Activated T-cell treated with anti-CD3 and anti-CD28 coated beads, Interleukin-2, amount 50 U/mL, for 72 hours (primary cell): ENCODE measurements around the gene AVPR2. TPM values are rescaled to one million over a fixed set of nuclear protein-coding genes. Genes with fewer than 3 reads are reported as not detected.

Source experiments
- ATAC-seq, 2 donors: fragments of 150-1000 bp; cut with Tn5 transposase; replicated peaks in 1 of 2; 2 replicates each; pipeline ENCODE4 v1.10.0; 2021; ENCODE audit warnings: moderate library complexity in 2 of 2, mild to moderate bottlenecking in 1 of 2
- DNase-seq, 2 donors: peaks; one replicate each; pipeline ENCODE4 v3.0.0; 2021 to 2022; ENCODE audit warnings: mixed read lengths in 1 of 2
- H3K27ac Mint-ChIP-seq: one replicate; pipeline ENCODE4 v1.8.0; 2022; ENCODE audit warnings: mild to moderate bottlenecking, moderate library complexity, mixed read lengths
- H3K27me3 Mint-ChIP-seq: one replicate; pipeline ENCODE4 v1.8.0; 2022; ENCODE audit warnings: low read depth, mixed read lengths
- H3K36me3 Mint-ChIP-seq, 2 donors: one replicate each; pipeline ENCODE4 v1.8.0; 2022; ENCODE audit warnings: mixed read lengths in 2 of 2, mild to moderate bottlenecking in 1 of 2; ENCODE audit not compliant: insufficient read depth in 2 of 2
- H3K4me1 Mint-ChIP-seq: one replicate; pipeline ENCODE4 v1.8.0; 2022; ENCODE audit warnings: low read depth, mixed read lengths
- H3K4me3 Mint-ChIP-seq, 2 donors: one replicate each; pipeline ENCODE4 v1.8.0; 2022; ENCODE audit warnings: mild to moderate bottlenecking in 2 of 2, mixed read lengths in 2 of 2, moderate library complexity in 2 of 2
- H3K9me3 Mint-ChIP-seq, 2 donors: one replicate each; pipeline ENCODE4 v1.8.0; 2022; ENCODE audit warnings: mixed read lengths in 2 of 2
- total RNA-seq, 2 donors: library from RNA; stranded (reverse); gene quantifications; one replicate each; pipeline ENCODE4 v1.2.3, GENCODE V29; 2022

AVPR2 gene
- total RNA-seq, 2 donors from 2014 or later: not detected

DNA sequence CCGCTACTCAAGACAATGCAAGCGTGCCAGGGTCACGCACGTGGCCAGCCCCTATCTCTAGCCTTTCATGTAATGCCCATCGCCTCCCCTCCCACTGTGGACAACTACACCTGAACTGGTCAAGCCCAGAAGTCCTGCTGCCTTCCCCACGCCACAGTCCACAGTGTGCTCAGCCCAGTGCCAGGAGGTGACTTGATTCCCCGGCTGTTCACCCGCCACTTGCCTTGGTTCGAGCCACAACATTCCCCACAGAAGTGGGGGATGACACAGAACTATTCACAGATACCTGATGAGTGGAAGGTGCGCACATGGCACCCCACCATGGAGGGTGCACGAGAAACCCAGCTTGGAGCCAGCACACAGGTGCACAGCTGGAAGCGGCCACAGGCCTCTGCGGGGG, 14.8 kb downstream of the AVPR2 start:
- H3K4me1 Mint-ChIP-seq: peaks cover 26% of the 10 kb centered on the region
- H3K27me3 Mint-ChIP-seq: peaks cover 5% of the 10 kb centered on the region
- peaks cover 4 to 10% of the 10 kb centered on the region in 2 donors for H3K36me3 Mint-ChIP-seq
- DNase-seq (no peak), ATAC-seq (no peak)
- no peaks in the 10 kb centered on the region for H3K9me3 Mint-ChIP-seq
- H3K4me3 Mint-ChIP-seq: no peak overlapping the region
- H3K27ac Mint-ChIP-seq: no peak overlapping the region

GRCh38 chrX:153920546-153920945, 16.1 kb downstream of the AVPR2 start:
- Mint-ChIP-seq H3K9me3 (no peaks in the 10 kb centered on the region), H3K27ac (no peak overlapping the region), H3K4me1 (peaks cover 34% of the 10 kb centered on the region), H3K36me3 (peaks cover 4 to 14% of the 10 kb centered on the region in 2 donors), H3K4me3 (no peak overlapping the region), H3K27me3 (peaks cover 5% of the 10 kb centered on the region)
- ATAC-seq: no peak
- DNase-seq: no peak

GRCh38 chrX:153921070-153921469, 16.6 kb downstream of the AVPR2 start:
- Mint-ChIP-seq H3K27ac (no peak overlapping the region), H3K9me3 (no peaks in the 10 kb centered on the region), H3K4me3 (no peak overlapping the region), H3K4me1 (peaks cover 34% of the 10 kb centered on the region), H3K27me3 (peaks cover 5% of the 10 kb centered on the region), H3K36me3 (peaks cover 6 to 14% of the 10 kb centered on the region in 2 donors)
- DNase-seq (no peak), ATAC-seq (no peak)

- ATAC-seq (no peak), DNase-seq (no peak)
- peaks cover 5% of the 10 kb centered on the region for H3K27me3 Mint-ChIP-seq
- H3K27ac Mint-ChIP-seq: no peak overlapping the region
- H3K4me3 Mint-ChIP-seq: peak overlapping the region; percentile 90 to 96
- peaks cover 38% of the 10 kb centered on the region for H3K4me1 Mint-ChIP-seq
- no peaks in the 10 kb centered on the region for H3K9me3 Mint-ChIP-seq
- H3K36me3 Mint-ChIP-seq: peaks cover 5 to 12% of the 10 kb centered on the region in 2 donors
Observed at GRCh38 chrX:153921511-153922446, 17.3 kb downstream of the AVPR2 start.

GRCh38 chrX:153922932-153923857, 18.7 kb downstream of the AVPR2 start:
- peaks cover 5% of the 10 kb centered on the region for H3K27me3 Mint-ChIP-seq
- ATAC-seq: no peak
- H3K9me3 Mint-ChIP-seq: no peaks in the 10 kb centered on the region
- peak overlapping the region; percentile 82 for H3K27ac Mint-ChIP-seq
- DNase-seq: peak; percentile 38 to 41
- H3K4me1 Mint-ChIP-seq: peaks cover 49% of the 10 kb centered on the region
- H3K36me3 Mint-ChIP-seq: peaks cover 5 to 10% of the 10 kb centered on the region in 2 donors
- peak overlapping the region; percentile 90 to 96 for H3K4me3 Mint-ChIP-seq

DNA sequence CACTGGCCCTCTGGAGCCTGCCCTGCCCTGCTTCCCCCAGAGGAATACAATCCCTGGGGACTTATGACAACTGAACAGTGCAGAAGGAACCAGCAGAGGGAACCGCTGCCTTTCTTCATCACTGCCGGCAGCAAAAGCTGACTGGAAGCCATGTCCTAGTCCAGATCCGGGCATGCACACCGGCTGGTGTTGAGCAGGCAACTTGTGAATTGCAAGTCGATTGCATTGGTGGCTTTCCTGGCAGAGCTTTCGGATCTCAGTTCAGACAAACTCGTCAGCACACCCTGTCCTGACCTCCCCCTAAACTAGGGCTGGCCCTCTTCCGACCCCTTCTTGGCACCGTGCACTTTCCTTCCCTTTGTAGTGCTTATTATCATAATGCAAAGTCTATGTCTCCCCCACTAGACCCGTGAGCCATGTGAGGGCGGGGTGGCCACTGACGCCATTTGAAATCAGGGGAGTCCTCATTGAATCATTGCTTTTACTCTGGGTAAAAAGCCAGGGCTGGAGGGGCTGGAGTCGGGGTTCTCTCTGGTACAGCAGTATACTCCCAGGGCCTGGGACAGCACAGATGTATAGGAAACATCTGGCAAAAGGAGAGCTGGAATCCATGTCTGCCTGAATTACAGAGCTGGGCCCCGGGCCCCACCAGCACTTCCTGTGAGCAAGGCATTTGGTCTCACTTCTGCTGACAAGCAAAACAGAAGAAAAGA, 19.8 kb downstream of the AVPR2 start:
- H3K4me1 Mint-ChIP-seq: peaks cover 60% of the 10 kb centered on the region
- no peaks in the 10 kb centered on the region for H3K9me3 Mint-ChIP-seq
- H3K27ac Mint-ChIP-seq: peak overlapping the region; percentile 82
- peaks cover 3% of the 10 kb centered on the region for H3K27me3 Mint-ChIP-seq
- DNase-seq (peak; percentile 36 to 46), ATAC-seq (no peak)
- peaks cover 5% of the 10 kb centered on the region in 2 donors for H3K36me3 Mint-ChIP-seq
- peak overlapping the region; percentile 90 to 96 for H3K4me3 Mint-ChIP-seq

- DNase-seq: no peak
- Mint-ChIP-seq H3K27me3 (no peaks in the 10 kb centered on the region), H3K4me3 (peak overlapping the region; percentile 90 to 96), H3K36me3 (peaks cover 2 to 4% of the 10 kb centered on the region in 2 donors), H3K4me1 (peaks cover 65% of the 10 kb centered on the region), H3K9me3 (no peaks in the 10 kb centered on the region), H3K27ac (peak overlapping the region; percentile 88)
- ATAC-seq: no peak
Observed at GRCh38 chrX:153925387-153925738, 20.9 kb downstream of the AVPR2 start.

DNA sequence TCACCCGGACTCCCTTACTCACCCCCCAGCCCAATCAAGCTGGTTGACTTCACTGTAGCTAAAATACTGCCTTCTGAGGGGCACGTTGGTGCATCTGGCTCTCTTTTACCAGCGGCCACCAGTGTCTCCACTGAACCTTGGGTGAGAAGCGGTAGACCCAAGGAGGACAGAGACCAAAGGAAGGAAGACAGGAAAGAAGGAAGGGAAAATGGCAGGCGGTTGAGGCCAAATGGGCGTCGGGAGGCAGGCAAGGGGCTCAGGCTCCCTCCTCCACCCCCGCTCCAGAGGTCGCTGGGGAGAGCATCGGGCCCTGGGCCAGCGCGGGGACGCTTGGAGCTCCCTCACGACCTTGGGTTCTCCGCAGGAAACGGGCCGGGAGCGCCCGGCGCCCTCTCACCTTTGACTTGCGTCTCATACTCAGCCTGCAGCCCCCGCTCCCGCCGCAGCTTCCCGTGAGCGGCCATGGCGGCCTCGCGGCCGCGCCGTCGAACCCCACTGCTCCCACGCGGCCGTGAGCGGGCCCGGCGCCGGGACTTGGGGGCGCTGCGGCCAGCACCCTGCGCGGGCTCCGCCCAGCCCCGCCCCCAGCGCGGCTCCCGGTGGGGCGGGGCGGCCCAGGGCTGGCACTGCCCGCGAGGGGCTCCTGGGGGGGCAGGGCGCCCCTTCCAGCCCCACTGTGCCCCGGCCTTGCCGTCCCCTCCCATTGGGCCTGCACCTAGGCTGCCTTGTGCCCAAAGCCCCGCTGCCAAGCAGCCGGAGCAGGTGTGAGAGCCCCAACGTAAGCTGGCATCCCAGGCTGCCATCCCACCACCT, 21.5 kb downstream of the AVPR2 start, which contains the start of gene ARHGAP4:
Gene ARHGAP4, minus strand, starts transcription at position 526 of the 813 bp plus-strand sequence. Its CDS starts 62 bp downstream, at position 464.
- H3K9me3 Mint-ChIP-seq: no peaks in the 10 kb centered on the region
- DNase-seq (peak; percentile 72 to 74), ATAC-seq (peak; percentile 25 to 33)
- peaks cover 71% of the 10 kb centered on the region for H3K4me1 Mint-ChIP-seq
- peak within 1 kb of the TSS; percentile 89 for H3K27ac Mint-ChIP-seq
- no peaks in the 10 kb centered on the region for H3K27me3 Mint-ChIP-seq
- peaks cover 2 to 4% of the 10 kb centered on the region in 2 donors for H3K36me3 Mint-ChIP-seq
- peak within 1 kb of the TSS; percentile 96 to 97 for H3K4me3 Mint-ChIP-seq

DNA sequence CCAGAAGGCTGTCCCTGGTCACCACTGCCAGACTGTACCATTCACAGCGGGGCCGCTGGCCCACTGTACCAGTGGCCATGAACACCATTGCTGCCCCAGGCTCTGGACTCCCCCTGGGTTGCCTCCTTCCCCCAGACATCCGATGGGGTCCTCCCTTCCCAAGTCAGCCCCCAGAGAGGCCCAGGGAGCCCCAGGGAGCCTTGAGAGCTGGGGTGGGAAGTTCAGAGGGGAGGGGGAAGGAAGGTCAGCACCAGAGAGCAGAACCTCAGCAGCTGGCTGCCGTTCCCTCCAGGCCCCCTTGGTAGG, 22.0 kb downstream of the AVPR2 start:
- ATAC-seq (peak; percentile 25), DNase-seq (no peak)
- Mint-ChIP-seq H3K4me1 (peaks cover 71% of the 10 kb centered on the region), H3K36me3 (peaks cover 4% of the 10 kb centered on the region in 2 donors), H3K27me3 (no peaks in the 10 kb centered on the region), H3K27ac (peak overlapping the region; percentile 89), H3K4me3 (peak overlapping the region; percentile 89 to 97), H3K9me3 (no peaks in the 10 kb centered on the region)

- Mint-ChIP-seq H3K27ac (peak overlapping the region; percentile 73), H3K4me1 (peaks cover 68% of the 10 kb centered on the region), H3K36me3 (peaks cover 4 to 5% of the 10 kb centered on the region in 2 donors)
Observed at GRCh38 chrX:153926858-153927671, 22.6 kb downstream of the AVPR2 start.

DNA sequence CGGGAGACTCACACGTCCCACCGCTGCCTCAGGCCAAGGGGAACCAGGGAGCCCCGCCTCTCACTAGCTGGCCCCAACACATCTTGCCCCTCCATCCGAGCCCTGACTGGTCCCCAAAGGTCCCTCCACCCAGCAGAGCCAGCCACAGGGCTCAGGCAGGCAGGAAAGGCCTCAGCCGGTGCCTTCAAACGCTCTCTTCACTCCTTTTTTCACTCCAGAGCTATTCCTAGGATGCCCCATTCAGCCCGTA, 23.1 kb downstream of the AVPR2 start:
- peak overlapping the region; percentile 89 to 97 for H3K4me3 Mint-ChIP-seq
- ATAC-seq (no peak), DNase-seq (no peak)
- H3K36me3 Mint-ChIP-seq: peaks cover 4 to 5% of the 10 kb centered on the region in 2 donors
- H3K27me3 Mint-ChIP-seq: no peaks in the 10 kb centered on the region
- H3K4me1 Mint-ChIP-seq: peaks cover 62% of the 10 kb centered on the region
- H3K9me3 Mint-ChIP-seq: no peaks in the 10 kb centered on the region
- H3K27ac Mint-ChIP-seq: peak overlapping the region; percentile 73

More at GRCh38 chrX:153926858-153927671, 22.6 kb downstream of the AVPR2 start:
- H3K4me3 Mint-ChIP-seq: peak overlapping the region; percentile 89 to 97
- ATAC-seq (peak; percentile 46 to 52), DNase-seq (peak; percentile 74 to 85)
- H3K27me3 Mint-ChIP-seq: no peaks in the 10 kb centered on the region
- no peaks in the 10 kb centered on the region for H3K9me3 Mint-ChIP-seq
